Smooth muscle cell (in vitro differentiated cells): ENCODE measurements around the gene SLCO4A1. TPM values are rescaled to one million over a fixed set of nuclear protein-coding genes. Genes with fewer than 3 reads are reported as not detected.

ENCODE experiments used
- DNase-seq: peaks from one replicate; lab custom pipeline; 2025; ENCODE audit not compliant: unreplicated experiment; lab: John Stamatoyannopoulos, UW
- H2AFZ ChIP-seq: fragments of 200-600 bp; sonication (generic); 2 replicates; pipeline ENCODE4 v1.6.0; 2016; ENCODE audit warnings: antibody characterized with exemption, low read depth, mild to moderate bottlenecking
- H3F3A ChIP-seq: fragments of 200-600 bp; sonication (generic); 2 replicates; pipeline ENCODE4 v1.6.0; 2017; ENCODE audit warnings: antibody characterized with exemption, low read depth
- H3K27ac ChIP-seq: fragments of 200-600 bp; sonication (generic); 2 replicates; pipeline ENCODE4 v1.5.1; 2016; ENCODE audit warnings: low read depth, mild to moderate bottlenecking
- H3K27me3 ChIP-seq: fragments of 200-600 bp; sonication (generic); 2 replicates; pipeline ENCODE4 v1.6.1; 2016; ENCODE audit warnings: low read depth, mild to moderate bottlenecking
- H3K36me3 ChIP-seq: fragments of 200-600 bp; sonication (generic); 2 replicates; pipeline ENCODE4 v1.5.1; 2016; ENCODE audit warnings: low read depth
- H3K4me1 ChIP-seq: fragments of 200-600 bp; sonication (generic); 2 replicates; pipeline ENCODE4 v1.5.1; 2016; ENCODE audit warnings: low read depth
- H3K4me2 ChIP-seq: fragments of 200-600 bp; sonication (generic); 2 replicates; pipeline ENCODE4 v1.6.0; 2016; ENCODE audit warnings: mild to moderate bottlenecking
- H3K4me3 ChIP-seq: fragments of 200-600 bp; sonication (generic); 2 replicates; pipeline ENCODE4 v1.5.1; 2016; ENCODE audit warnings: mild to moderate bottlenecking
- H3K79me2 ChIP-seq: fragments of 200-600 bp; sonication (generic); 2 replicates; pipeline ENCODE4 v1.6.0; 2016; ENCODE audit warnings: low read depth, mild to moderate bottlenecking
- H3K9ac ChIP-seq: fragments of 200-600 bp; sonication (generic); 2 replicates; pipeline ENCODE4 v1.6.0; 2016; ENCODE audit warnings: low read depth
- H3K9me3 ChIP-seq: fragments of 200-600 bp; sonication (generic); replicated peaks from 2 replicates; pipeline ENCODE4 v1.5.1; 2016; ENCODE audit warnings: low read depth
- H4K20me1 ChIP-seq: fragments of 200-600 bp; sonication (generic); 2 replicates; pipeline ENCODE4 v1.6.0; 2016; ENCODE audit warnings: low read depth
- WGBS: methylation state at CpG from one replicate; pipeline ENCODE4 v1.1.7; 2016; ENCODE audit warnings: low lambda C conversion rate; 5-methylcytosine and 5-hydroxymethylcytosine counted together
- polyA plus RNA-seq: library from polyadenylated mRNA; unstranded; fragments of >200 nt; fragmentation: Nextera tagmentation; extraction: Ambion mirVana; gene quantifications from 2 replicates; pipeline ENCODE4 v1.2.1, GENCODE V29; 2016
- total RNA-seq: library from RNA; depleted of rRNA; stranded (reverse); fragments of >200 nt; gene quantifications from 2 replicates; pipeline ENCODE4 v1.2.3, GENCODE V29; 2014
- TF ChIP-seq, protein P1 (sequence below): fragments of 200-600 bp; sonication (generic); IDR thresholded peaks from 2 replicates; pipeline ENCODE4 v1.5.1; 2017; ENCODE audit warnings: borderline replicate concordance, mild to moderate bottlenecking, antibody characterized with exemption; ENCODE audit not compliant: insufficient read depth, poor library complexity, severe bottlenecking

SLCO4A1 gene
- total and polyA plus RNA-seq, 2 experiments from 2014 or later = 0.81 to 1.4 TPM

DNA sequence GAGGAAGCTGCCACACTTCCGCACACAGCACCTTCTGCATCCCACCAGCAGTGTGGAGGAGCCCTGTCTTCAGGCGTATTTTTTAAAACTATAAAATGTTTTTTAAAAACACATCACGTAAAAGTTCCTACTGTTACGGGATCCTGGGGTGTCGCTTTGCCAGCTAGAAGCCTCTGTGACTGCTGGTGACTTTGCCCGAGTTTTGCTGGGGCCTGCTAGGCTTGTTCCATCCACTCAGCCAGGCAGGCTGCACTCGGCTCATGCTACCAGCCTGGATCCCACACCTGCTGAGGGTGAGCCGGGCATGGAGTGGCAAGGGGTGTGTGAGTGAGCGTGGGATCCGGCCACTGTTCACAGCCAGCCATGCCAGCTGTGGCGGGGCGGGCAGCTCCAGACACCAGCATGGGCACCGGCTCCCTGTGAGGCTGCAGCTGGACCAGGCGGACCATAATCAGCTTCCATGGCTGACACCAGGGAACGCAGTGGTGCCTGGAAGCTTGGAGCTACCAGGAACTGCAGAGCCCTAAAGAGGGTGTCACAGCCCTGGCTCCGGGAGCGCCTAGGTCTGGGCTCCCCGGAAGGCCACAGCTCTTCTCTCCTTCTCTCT is 12.3 kb upstream of the SLCO4A1 start:
- Histone ChIP-seq H4K20me1 (no peaks in the 10 kb centered on the region), H3F3A (no peaks in the 10 kb centered on the region), H2AFZ (no peak overlapping the region), H3K4me2 (no peak overlapping the region), H3K36me3 (no peaks in the 10 kb centered on the region), H3K9me3 (no peaks in the 10 kb centered on the region), H3K9ac (no peak overlapping the region), H3K27ac (no peak overlapping the region), H3K79me2 (no peaks in the 10 kb centered on the region), H3K4me3 (no peak overlapping the region), H3K27me3 (no peaks in the 10 kb centered on the region), H3K4me1 (no peaks in the 10 kb centered on the region)
- 90% methylated on average over 18 of the region's 18 CpGs for WGBS
- TF ChIP-seq, protein P1, sequence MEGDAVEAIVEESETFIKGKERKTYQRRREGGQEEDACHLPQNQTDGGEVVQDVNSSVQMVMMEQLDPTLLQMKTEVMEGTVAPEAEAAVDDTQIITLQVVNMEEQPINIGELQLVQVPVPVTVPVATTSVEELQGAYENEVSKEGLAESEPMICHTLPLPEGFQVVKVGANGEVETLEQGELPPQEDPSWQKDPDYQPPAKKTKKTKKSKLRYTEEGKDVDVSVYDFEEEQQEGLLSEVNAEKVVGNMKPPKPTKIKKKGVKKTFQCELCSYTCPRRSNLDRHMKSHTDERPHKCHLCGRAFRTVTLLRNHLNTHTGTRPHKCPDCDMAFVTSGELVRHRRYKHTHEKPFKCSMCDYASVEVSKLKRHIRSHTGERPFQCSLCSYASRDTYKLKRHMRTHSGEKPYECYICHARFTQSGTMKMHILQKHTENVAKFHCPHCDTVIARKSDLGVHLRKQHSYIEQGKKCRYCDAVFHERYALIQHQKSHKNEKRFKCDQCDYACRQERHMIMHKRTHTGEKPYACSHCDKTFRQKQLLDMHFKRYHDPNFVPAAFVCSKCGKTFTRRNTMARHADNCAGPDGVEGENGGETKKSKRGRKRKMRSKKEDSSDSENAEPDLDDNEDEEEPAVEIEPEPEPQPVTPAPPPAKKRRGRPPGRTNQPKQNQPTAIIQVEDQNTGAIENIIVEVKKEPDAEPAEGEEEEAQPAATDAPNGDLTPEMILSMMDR = no peak
- no peak for DNase-seq

DNA sequence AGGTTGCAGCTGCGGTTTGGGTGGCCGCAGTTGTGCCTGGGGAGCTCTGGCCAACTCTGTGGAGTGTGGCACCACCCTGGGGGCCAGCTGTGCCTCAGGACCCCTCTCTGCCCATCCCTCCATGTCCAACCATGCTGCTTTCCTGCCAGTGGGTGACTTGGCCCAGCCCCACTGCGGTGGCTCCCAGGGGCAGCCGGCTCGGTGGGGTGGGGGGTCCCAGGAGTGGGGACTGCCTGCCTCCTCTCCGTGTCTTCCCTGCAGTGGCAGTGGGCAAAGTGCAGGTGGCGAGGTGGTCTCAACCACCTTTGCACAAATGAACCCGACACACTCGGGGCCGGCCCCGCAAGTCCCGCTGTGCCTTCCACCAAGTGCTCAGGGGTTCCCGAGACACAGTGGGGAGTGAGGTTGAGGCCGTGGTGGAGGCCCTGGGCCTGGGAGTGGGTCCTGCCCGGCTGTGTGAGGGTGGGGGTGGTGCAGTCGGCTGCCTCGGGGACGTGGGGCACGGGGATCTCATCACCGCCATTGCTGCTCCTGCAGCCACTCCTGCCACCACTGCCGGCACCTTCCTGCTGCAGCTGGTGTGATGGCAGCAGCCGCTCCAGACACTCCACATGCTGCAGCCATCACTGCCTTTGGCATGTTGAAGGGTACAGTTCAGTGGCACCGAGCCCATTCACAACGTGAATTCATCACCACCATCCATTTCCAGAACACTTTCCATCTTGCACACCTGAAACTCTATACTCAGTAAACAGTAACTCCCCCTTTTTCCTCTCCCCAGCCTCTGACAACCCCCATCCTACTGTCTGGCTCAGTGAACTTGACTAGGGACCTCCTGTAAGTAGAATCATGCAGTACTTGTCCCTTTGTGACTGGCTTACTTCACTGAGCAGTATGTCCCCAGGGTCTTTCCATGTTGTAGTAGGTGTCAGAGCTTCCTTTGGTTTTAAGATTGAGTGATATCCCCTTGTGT is 10.7 kb upstream of the SLCO4A1 start:
- Histone ChIP-seq H2AFZ (no peak overlapping the region), H3K4me3 (no peak overlapping the region), H3K4me1 (no peaks in the 10 kb centered on the region), H3K9me3 (no peaks in the 10 kb centered on the region), H3K4me2 (no peak overlapping the region), H4K20me1 (no peaks in the 10 kb centered on the region), H3K27ac (no peak overlapping the region), H3F3A (no peaks in the 10 kb centered on the region), H3K79me2 (no peaks in the 10 kb centered on the region), H3K27me3 (no peaks in the 10 kb centered on the region), H3K9ac (no peak overlapping the region), H3K36me3 (no peaks in the 10 kb centered on the region)
- no peak for DNase-seq
- 89% methylated on average over 15 of the region's 24 CpGs for WGBS
- TF ChIP-seq, protein P1 = no peak

DNA sequence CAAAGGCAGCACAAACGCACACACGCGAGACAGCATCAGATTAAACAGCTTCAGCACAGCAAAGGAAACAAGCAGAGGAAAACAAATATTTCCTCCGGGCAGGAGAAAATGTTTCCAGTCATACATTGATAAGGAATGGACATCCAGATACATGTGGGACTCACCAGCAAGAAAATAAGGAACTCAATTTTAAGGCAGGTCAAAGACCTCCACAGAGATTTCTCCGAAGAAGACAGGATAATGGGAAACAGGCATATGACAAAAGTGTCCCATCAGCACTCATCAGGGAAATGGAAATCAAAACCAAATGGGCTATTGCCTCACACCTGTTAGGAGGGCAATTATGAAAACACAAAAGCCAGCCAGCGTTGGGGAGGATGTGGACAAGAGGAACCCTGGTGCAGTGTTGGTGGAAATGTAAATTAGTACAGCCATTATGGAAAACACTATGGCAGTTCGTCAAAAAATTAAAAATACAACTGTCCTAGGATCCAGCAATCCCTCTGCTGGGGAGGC is 9.7 kb upstream of the SLCO4A1 start:
- TF ChIP-seq, protein P1 = no peak
- Histone ChIP-seq H2AFZ (no peak overlapping the region), H3K4me2 (no peak overlapping the region), H3F3A (no peaks in the 10 kb centered on the region), H3K9ac (no peak overlapping the region), H4K20me1 (no peaks in the 10 kb centered on the region), H3K9me3 (no peaks in the 10 kb centered on the region), H3K27me3 (no peaks in the 10 kb centered on the region), H3K27ac (no peak overlapping the region), H3K36me3 (no peaks in the 10 kb centered on the region), H3K4me1 (no peaks in the 10 kb centered on the region), H3K4me3 (no peak overlapping the region), H3K79me2 (no peaks in the 10 kb centered on the region)
- DNase-seq = no peak
- WGBS = 88% methylated on average over 7 of the region's 7 CpGs
